Measurements from ENCODE around the gene SLITRK1.

SLITRK1 gene

DNA sequence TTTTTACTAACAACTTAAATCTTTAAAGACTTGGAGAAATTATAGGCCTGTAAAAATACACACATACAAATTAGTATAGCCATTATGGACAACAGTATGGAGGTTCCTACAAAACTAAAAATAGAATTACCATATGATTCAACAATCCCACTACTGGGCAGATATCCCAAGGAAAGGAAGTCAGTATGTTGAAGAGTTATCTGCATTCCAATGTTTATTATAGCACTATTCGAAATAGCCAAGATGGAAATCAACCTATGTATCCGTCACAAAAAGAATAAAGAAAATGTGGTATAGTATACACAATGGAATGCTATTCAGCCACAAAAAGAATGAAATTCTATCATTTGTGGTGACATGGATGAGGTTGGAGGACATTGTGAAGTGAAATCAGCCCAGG, 37.2 kb downstream of the SLITRK1 start:
- no peak overlapping the region for H3K4me3 ChIP-seq (ENCODE audit: low read depth, low read length)
- H3K27me3 ChIP-seq: no peaks in the 10 kb centered on the region
- no peak for DNase-seq
- no peaks in the 10 kb centered on the region for H3K4me1 ChIP-seq
- TF ChIP-seq, protein P1, sequence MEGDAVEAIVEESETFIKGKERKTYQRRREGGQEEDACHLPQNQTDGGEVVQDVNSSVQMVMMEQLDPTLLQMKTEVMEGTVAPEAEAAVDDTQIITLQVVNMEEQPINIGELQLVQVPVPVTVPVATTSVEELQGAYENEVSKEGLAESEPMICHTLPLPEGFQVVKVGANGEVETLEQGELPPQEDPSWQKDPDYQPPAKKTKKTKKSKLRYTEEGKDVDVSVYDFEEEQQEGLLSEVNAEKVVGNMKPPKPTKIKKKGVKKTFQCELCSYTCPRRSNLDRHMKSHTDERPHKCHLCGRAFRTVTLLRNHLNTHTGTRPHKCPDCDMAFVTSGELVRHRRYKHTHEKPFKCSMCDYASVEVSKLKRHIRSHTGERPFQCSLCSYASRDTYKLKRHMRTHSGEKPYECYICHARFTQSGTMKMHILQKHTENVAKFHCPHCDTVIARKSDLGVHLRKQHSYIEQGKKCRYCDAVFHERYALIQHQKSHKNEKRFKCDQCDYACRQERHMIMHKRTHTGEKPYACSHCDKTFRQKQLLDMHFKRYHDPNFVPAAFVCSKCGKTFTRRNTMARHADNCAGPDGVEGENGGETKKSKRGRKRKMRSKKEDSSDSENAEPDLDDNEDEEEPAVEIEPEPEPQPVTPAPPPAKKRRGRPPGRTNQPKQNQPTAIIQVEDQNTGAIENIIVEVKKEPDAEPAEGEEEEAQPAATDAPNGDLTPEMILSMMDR (IDR thresholded peaks at IDR 0.05; ENCODE audit: low read depth, low read length): no peak
- H3K36me3 ChIP-seq: no peaks in the 10 kb centered on the region
- no peaks in the 10 kb centered on the region; the same call in 1 of the 2 replicates for H3K9me3 ChIP-seq

- Histone ChIP-seq H3K4me3 (ENCODE audit: low read depth, low read length) (no peak overlapping the region), H3K36me3 (no peaks in the 10 kb centered on the region), H3K27me3 (no peaks in the 10 kb centered on the region; the same call in 1 of the 2 replicates), H3K9me3 (no peaks in the 10 kb centered on the region), H3K4me1 (no peaks in the 10 kb centered on the region)
- no peak for DNase-seq
- TF ChIP-seq, protein P1 (IDR thresholded peaks at IDR 0.05; ENCODE audit: low read depth, low read length): no peak
These were observed 43.1 kb downstream of the SLITRK1 start for GRCh38 chr13:83839146-83839545.

DNA sequence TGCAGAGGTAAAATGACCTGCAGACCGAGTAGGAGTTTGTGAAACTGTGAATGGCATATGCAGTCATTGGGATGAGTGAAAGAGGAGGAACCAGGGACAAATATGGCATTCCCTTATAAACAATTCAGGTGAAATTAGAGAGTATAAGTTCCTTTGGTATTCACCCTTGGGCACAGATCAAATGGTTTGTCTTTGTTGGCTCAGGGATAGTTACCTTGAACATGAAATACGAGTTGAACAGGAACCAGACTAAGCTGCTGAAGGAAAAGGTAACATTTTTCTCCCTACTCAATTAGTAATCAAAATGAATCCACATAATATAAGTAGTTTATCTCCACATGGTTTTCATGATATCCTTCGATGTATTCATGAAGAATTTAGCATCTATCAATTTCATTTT, 50.5 kb downstream of the SLITRK1 start:
- Histone ChIP-seq H3K4me1 (no peaks in the 10 kb centered on the region), H3K9me3 (no peaks in the 10 kb centered on the region), H3K4me3 (ENCODE audit: low read depth, low read length) (no peak overlapping the region), H3K27me3 (no peaks in the 10 kb centered on the region), H3K36me3 (no peaks in the 10 kb centered on the region)
- TF ChIP-seq, protein P1 (IDR thresholded peaks at IDR 0.05; ENCODE audit: low read depth, low read length): no peak
- DNase-seq: no peak

- TF ChIP-seq, protein P1 (IDR thresholded peaks at IDR 0.05; ENCODE audit: low read depth, low read length): no peak
- no peak overlapping the region for H3K4me3 ChIP-seq (ENCODE audit: low read depth, low read length)
- DNase-seq: no peak
- H3K36me3 ChIP-seq: no peaks in the 10 kb centered on the region
- H3K4me1 ChIP-seq: no peaks in the 10 kb centered on the region
- no peaks in the 10 kb centered on the region for H3K27me3 ChIP-seq
- no peaks in the 10 kb centered on the region for H3K9me3 ChIP-seq
These were observed 52.5 kb downstream of the SLITRK1 start for GRCh38 chr13:83829810-83830209.

- DNase-seq: no peak
These were observed 54.9 kb downstream of the SLITRK1 start for GRCh38 chr13:83827338-83827737.

More at GRCh38 chr13:83827338-83827737, 54.9 kb downstream of the SLITRK1 start:
- Histone ChIP-seq H3K4me1 (no peaks in the 10 kb centered on the region), H3K9me3 (no peaks in the 10 kb centered on the region), H3K27me3 (no peaks in the 10 kb centered on the region), H3K36me3 (no peaks in the 10 kb centered on the region), H3K4me3 (ENCODE audit: low read depth, low read length) (no peak overlapping the region)
- TF ChIP-seq, protein P1 (IDR thresholded peaks at IDR 0.05; ENCODE audit: low read depth, low read length): no peak
